GM19193 (cell line): ENCODE data around the gene TST.

Experiments used
- POLR2A ChIP-seq: IDR thresholded peaks from 4 replicates; pipeline ENCODE4 v1.6.1; 2011; ENCODE audit not compliant: insufficient read depth, insufficient read length; ENCODE audit errors: extremely low read depth

Gene TST

DNA sequence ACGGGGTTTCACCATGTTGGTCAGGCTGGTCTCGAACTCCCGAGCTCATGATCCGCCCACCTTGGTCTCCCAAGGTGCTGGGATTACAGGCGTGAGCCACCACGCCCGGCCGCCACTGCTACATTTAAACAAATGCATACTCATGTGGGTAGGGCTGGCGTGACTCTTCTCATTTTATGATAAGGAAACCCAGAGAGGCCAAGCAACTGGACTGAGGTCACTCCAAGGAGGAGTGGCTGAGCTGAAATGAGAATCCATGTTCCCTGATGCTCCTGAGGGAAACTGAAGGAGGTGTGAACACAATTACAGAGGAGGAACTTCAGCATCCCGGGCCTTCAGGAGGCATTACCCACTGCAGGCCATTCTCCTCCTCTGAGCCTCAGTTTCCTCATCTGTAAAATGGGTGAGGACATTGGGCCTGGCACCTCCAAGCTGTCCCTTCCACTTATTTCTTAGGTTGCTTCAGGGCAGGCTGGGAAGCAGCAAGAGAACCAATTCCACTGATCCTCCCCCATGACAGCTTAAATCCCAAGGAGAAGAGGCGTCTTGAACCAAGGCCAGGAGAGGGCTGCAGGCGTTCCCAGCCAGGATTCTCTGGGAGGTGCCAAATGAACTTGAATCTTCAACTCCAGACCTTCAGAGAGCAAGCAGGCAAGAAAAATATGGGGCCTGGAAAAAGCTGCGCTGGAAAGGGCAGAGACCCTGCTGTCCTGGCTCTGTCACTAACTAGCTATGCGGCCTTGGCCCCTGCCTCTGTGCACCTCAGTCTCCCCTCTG, 2.9 kb downstream of the TST start:
- no peak for TF ChIP-seq POLR2A

DNA sequence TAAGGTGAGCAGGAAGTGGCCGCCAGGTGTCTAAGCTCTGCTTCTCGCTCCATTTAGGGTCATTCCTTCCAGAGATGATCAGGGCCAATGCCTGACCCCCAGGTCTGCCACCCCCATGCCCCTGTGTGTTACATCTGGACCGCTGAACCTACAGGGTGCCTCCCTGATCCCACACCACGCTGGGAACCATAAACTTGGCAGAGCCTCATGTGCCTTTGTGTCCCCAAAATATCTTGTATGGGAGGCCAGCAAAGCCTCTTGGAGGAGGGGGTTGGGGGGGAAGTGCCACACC, 3.7 kb downstream of the TST start:
- TF ChIP-seq POLR2A: no peak

DNA sequence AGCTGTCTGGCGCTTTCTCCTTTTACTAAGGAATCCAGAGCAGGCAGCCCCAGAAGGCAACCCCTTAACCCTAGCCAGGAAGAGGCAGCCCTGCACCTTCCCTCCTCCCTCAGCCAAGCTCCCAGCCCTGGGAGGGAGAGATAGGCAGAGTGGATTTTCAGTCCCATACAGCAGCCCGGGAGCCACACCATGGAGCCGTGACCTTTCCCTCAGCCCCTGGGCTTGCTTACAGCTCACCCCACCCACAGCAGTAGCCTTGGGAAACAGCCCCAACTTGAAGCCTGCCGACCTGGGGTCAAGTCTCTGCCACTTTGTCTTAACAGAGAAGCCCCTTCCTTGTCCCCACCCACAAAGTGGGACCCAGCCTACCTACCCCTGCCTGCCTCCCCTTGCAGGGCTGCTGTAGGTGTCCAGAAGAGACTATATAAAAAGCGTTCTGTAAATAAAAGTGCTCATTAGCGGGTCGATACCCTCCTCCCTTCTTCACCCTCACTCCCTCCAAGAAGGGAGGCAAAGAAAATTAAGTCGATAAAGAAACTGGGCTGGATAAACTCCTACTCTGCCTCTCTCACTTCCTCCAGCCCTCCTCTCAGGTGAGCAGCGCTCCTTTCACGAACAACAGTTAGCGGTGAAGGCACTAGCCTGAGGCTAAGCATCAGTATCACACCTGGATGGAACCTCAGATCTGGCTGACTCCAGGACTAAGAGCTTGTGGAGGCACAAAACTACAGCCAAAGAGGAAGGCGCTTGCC, 4.2 kb downstream of the TST start:
- TF ChIP-seq POLR2A: no peak

DNA sequence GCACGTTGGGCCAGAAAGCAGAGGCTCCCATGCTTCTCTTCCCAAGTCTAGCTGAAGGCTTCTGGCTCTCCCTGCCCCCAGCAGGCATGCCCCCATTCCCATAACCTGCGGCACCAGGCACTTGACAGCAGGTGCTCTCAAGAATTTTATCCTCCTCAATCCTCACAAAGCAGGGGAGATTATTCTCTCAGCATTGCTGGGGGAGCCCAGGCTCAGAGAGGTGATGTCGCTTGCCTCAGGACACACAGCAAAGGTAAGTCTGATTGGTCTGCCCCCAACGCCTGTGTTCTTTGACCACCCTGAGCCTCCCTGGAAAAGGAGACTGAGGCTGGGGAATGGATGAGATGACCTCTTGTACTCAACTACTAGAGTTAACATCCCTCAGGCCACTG, 4.8 kb downstream of the TST start:
- TF ChIP-seq POLR2A: no peak

DNA sequence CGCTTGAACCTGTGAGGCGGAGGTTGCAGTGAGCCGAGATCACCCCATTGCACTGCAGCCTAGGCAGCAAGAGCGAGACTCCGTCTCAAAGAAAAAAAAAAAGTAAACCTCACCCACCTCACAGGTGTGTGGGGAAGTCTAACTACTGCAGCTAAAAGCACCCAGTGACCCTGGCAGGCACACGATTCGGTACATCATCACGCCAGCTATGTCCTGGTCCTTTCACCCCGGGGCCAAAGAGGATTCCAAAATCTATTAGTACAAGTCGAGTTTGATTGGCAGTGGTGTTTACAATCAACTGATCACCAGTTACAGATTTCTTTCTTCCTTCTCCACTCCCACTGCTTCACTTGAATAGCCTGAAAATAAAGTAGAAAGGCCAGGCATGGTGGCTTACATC, 6.3 kb downstream of the TST start:
- TF ChIP-seq POLR2A: no peak

DNA sequence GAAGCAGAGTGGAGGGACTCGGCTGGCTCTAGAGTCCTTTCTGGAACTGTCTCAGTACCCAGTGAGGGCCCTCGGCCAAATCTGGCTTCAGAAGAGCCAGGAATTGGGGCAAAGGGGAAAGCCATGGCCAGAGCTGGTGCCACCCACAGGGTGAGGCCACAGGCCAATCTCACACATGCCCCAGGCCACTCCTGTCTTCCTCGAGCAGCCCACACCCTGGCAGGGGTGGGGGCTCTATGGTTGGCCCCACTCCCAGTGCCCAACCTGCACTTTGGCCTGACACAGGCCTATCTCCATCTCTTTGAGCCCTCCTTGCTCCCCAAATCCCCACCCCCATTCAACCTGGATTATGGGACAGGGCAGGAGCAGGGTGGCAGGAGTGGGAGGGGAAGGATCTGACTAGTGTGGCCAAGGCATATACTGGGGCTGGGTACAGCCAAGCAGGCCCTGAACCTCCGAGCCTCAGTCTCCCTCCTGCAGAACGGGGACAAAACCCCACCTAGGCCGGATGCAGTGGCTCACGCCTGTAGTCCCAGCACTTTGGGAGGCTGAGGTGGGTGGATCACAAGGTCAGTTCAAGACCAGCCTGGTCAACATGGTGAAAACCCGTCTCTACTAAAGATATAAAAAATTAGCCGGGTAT, 6.9 kb downstream of the TST start:
- no peak for TF ChIP-seq POLR2A

DNA sequence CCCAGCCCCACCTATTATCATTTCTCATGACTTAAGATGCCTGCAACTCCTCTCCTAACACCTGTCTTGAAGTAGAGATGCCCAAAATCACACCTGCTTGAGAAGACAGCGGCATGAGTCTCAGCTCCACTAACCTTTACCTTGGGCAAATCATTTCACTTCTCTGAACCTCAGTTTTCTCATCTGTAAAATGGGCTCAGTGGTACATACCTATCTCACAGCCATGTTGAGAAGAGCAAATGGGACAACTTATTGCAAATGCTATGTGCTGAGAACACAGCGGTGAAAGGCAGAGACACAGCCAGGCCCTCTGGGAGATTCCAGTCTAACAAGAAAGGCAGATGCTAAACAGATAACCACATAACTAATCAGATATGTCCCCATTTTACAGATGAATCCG, 7.8 kb downstream of the TST start:
- TF ChIP-seq POLR2A: no peak

DNA sequence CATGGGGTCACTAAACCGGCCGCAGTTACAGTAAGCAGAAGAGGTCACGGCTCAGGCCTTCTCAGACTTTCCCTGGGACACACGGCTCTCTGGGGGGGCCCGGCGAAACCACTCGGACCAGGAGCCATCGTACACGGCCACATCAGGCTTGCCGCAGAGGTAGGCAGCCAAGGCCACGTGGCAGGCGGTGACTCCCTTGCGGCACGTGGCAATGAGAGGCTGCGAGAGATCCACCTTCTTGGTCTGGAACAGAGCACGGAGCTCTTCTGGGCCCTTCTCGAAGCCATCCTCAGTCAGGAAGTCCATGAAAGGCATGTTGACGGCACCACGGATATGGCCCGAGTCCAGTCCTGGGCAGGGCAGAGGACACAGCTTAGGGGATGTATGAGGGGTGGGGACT, 8.3 kb downstream of the TST start:
- TF ChIP-seq POLR2A: no peak

DNA sequence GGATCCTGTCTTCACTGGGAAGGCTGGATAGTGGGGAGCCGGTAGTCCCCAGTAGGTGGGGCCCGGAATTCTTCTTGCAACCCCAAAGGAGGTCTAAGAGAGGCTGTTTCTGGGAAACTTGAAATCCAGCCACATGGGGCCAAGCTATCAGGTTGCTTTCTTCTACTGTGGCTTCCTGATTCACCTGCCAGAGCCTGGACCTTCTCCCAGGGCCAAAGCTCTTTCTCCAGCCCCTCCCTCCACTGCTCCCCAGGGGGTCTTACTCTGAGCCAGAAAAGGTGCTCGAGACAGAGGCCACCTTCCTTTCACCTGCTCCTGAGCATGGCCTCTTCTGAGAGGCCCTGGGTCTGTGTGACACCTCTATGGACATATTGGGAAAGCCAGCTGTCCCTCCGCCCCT, 9.1 kb downstream of the TST start:
- TF ChIP-seq POLR2A: no peak

DNA sequence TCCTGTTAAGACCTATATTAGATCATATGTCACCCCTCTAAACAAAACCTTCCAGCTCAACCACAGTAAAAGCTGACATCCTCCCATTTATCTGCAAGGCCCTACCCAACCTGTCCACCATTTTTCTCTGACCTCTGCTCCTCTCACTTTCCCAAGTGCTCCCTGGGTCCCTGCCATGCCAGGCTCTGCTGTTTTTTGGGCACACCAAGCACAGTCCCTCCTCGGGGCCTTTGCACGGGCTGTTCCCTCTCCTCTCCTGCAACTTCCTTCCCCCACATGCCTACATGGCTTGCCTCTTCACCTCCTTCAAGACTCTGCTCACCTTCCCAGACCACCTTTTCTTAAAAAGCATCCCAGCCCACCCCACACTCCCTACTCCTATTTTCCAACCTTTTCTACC, 9.8 kb downstream of the TST start:
- no peak for TF ChIP-seq POLR2A

DNA sequence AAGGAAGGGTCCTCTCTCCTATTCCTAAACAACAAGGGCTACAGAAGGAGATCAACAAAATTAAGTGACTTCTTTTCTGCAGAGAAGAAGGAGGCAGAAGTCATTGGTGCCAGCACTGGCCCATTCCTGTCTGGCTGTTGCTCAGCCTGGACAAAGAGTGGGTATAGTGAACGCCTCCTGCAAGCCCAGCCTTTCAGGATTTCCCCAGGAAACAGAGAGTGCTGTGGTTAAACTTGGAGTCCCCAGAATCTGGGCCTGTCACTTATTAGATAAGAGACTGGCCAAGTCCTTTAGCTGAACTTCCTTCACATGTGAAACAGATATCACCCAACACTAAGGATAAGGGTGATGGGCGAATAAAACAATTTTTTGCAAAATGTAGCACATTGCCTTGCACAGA, 10.9 kb downstream of the TST start:
- TF ChIP-seq POLR2A: no peak

DNA sequence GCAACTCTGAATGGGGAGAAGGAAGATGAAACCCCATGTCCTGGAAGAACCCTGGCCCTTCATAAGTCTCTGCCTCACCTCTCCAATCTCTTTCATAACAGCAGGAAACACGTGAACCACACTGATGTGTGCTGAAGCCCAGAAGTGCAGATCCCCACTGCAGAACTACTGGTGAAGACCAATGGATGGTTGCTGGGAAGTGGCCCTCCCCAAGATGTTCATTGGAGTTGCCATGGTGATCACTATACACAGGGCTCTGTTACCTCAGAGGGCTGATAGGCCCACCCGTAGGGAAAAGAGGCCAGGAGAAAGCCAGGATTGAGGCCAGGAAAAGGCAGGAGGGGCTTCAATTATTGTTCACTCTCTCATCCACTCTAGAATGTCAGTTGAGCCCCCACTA, 11.6 kb downstream of the TST start:
- no peak for TF ChIP-seq POLR2A

DNA sequence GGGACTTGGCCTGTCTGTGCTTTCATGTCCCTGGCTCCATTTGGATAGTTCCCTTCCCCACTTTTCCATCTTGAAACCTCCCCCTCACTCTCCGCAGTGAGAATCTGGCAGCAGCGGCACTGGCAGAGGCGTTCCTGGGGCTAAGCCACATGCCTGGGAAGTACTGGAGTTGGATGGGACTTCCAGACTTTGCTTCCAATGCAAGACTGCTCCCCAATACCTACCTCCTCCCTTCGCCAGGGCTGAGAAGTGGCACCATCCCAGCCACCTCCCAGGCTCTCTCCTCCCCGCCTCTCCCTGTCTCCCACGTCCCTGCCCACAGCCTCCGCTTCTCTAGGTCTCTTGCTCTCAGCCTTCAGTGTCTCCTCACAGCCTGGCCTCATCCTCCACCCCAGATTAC, 16.6 kb downstream of the TST start:
- no peak for TF ChIP-seq POLR2A

DNA sequence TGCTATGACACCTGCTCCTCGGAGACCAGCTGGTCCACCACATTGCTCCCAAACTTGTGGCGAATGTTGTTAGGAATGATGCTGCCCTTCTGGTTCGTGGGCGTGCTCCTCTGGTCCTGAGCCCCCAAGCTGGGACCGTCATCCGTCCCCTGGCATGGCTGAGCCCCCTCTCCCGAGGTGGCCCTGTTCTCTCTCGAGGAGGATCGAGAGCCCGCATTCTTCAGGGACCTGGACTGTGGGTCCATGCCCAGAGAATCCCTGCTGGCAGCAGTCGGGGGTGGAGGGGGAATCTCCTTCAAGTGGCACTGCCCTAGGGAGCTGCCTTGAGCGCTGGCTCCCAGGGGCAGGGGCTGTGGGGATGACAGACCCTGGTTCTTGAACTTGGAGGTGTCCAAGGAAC, 17.4 kb downstream of the TST start:
- no peak for TF ChIP-seq POLR2A

DNA sequence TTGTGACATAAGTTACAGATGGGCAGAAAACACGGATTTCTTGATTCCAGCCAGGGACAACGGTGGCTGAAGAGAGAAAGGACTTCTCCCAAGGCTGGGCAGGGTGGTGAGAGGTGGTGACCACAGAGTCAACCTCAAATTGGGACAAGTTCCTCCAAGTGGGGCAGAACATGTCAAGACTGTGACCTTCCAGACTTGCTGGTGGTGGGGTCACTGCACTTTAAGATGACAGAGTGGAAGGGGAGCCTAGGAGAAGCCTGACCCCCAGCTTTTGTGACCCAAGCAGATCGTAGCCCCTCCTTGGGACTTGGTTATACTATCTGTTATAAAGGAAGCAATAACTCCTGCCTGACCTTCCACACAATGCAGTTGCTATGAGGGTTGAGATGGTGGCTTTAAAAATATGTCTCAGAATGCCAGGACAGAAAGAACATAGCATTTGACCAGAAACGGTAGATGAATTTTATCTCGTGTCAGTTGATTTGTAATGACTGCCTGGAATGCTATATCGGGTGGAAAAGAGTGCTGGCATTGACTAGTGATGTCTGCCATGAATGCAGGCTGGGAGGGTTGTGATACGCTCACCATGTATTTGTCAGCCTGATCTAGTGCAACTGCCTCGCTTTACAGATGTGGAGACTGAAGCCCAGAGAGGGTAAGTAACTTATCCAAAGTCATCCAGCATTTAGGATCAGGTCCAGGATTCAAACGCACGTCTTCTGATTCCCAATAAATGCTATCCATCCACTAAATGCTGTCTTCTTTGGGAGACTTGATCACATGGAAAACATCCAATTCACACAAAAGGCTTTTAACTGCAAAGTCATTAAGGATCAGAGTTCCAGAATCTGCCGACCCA, 18.3 kb downstream of the TST start:
- TF ChIP-seq POLR2A: no peak

DNA sequence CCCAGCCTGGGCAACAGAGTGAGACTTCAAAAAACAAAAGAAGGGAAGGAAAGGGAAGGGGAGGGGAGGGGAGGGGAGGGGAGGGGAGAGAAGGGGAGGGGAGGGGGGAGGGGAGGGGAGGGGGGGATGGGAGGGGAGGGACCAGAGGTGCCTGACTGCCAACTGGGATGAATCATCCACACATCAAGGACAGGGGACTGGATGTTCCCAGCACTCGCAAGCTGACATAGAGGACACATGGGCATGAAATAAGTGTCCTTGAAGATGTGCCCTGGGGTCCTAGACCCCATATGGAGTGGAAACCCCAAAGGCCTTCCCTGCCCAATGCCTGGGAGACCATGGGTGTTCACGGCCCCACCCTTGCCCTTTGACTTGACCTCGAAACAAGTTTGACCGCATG, 19.8 kb downstream of the TST start:
- TF ChIP-seq POLR2A: no peak

DNA sequence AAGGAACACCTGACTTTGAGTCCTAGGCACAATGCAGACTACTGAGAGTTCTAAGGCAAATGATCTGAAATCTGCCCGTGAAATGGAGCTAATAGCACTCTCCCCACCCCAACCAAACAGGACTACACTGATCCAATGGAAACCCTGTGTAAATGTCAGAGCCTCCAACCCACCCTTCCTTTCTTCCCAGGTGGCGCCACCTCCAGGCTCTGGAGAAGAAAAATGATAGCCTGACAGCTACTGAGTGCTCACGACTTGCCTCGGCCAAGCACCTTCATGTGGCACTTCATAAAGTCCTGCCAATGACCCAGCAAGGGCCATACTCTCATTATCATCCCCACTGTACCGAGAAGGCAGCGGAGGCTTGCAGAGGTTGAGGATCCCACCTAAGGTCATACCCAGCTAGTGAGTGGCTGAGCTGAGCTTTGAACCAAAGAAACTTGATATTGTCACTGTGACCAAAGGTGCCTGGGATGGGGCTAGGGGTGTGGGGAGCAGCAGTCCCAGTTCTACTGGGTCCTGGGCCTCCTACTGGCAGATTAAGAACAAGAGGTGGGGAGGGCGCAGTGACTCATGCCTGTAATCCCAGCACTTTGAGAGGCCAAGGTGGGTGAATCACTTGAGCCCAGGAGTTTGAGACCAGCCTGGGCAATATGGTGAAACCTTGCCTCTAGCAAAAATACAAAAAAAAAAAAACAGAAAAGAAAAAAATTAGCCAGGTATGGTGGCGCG, 20.5 kb downstream of the TST start:
- TF ChIP-seq POLR2A: no peak
